GM18499 (cell line): ENCODE measurements around the gene CBFA2T3.

ENCODE experiments used
- ATAC-seq: cut with Tn5 transposase; IDR thresholded peaks from one replicate; pipeline ENCODE4 v1.9.1; 2021; ENCODE audit warnings: moderate number of reproducible peaks; ENCODE audit not compliant: insufficient read depth, unreplicated experiment

The CBFA2T3 gene

DNA sequence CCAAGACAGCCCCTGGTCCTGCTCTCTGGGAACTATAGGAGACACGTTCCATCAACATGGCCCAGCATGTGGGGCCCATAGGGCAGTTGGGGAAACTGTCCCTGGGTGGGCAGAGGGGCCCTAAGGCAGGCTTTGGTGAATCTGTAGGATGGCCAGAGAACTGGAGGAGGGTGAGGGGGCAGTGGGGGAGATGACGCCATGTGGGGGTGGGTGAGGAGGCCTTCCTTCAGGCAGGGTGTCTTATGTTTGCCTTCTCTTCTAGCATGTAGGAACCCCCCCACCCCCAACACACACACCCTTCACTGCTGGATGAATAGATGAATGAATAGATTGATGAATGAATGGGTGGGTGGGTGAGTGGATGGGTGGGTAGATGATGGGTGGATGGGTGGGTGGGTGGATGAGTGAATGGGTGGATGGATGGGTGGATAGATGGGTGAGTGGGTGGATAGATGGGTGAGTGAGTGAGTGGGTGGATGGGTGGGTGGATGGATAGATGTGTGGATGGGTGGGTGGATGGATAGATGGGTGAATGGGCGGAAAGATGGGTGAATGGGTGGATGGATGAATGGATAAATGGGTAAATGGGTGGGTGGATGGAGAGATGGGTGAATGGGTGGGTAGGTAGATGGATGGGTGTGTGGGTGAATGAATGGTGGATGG, 2.5 kb upstream of the CBFA2T3 start:
- ATAC-seq = no peak

GRCh38 chr16:88978608-88979346, 1.8 kb upstream of the CBFA2T3 start:
- no peak for ATAC-seq

DNA sequence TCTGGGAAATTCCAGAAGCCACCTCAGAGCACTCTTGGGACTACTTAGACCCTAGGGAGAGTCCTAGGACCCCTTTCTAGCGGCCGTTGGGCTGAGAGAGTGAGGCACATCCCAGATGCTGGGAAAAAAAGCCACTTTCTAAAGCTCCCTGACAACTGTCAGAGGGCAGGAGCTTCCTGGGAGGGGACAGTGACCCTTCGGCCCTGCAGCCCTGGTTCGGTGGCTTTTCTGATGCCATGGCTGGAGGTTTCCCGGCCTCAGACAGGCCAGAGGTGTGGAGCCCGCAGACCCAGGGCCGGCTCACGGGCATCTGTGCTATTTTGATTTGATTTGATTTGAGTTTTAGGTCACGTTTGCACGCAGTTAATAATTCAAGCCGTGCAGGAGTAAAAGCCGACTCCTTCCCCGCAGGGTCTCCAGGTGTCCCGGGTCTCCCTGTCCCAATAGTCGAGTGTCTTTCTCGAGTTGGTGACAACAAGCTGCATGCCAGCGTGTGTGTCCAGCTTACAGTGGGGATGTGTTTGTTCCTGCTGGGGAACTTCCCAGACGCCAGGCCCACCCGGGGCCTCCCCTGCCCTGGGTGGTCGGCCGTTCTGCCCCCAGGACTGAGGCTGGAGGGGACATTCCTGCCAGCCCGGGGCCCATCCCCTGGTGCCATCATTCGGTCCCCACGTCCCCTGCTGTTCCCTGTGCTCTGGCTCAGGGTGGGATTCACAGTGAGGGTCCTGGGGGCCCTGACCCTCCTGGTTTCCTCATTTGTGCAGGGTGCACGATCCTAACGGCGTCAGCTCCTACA, 1.0 kb upstream of the CBFA2T3 start:
- no peak for ATAC-seq

DNA sequence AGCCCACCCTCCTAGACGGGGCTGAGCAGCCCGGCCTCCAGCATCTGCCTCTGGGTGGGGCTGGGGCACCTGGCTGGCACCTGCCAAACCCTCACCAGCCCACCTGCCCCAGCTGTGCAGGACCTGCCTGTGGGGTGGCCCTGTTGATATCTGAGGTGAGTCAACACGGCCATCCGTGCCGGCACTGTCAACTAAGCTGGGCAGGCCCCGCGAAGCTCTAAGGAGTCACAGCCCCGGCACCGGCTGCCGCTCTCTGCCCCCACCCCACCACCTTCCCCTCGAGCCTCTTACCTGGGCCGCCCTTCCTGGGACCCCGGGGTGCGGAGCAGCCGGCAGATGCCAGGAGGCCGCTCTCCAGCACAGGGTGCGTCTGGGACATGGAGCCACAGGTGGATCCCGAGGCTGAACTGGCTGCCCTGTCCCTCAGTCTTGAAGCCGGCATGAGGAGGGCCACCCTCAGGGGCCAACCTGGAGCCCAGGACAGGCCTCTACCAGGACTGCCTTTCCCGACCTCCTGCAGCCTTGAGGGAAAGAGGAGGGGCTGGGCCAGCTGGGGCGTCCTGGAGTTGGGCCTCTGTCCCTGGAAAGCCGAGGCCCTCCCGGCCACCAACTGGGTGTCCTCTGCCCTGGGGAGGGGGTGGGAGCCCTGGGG, 515 bp downstream of the CBFA2T3 start:
- ATAC-seq = no peak

DNA sequence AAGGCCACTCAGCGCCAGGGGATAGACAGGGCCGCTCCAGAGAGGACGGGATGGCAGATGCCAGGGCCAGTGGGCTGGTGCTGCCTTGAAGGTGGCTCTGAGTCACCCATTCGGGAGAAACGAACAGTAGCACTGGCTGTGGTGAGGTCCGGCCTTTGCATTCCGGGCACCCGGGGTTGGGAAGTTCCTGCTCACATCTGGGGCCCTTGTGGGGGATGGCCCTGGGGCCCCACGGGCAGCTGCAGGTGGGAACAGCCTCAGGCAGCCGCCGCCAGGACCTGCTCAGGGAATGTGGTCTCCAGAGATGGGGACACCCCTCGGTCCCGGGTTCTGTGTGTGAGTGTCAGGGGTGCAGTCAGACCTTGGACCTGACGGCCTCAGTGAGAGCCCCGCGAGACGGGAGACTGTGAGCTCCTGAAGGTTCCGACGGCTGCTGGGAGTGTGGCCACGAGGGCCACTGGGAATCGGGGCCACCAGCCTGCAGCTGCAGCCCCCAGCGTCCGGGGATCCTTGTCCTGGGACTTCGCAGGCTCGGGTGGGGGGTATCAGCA, 1.4 kb downstream of the CBFA2T3 start:
- ATAC-seq = no peak

DNA sequence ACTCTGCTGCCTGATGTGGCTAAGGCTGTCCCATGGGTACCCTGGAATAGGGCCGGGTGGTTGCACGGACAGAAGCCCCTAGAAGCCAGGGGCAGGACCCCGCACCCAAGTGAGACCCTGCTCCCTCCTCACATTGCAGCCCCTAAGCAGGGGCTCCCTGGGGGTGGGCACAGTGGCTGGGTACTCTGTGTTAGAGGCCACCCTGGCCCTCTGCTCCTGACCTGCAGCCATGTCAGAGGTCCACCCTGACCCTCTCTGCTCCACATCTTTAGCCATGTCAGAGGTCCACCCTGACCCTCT, 2.1 kb downstream of the CBFA2T3 start:
- ATAC-seq = no peak

- ATAC-seq = no peak
These were observed 2.7 kb downstream of the CBFA2T3 start for GRCh38 chr16:88974080-88974915.

DNA sequence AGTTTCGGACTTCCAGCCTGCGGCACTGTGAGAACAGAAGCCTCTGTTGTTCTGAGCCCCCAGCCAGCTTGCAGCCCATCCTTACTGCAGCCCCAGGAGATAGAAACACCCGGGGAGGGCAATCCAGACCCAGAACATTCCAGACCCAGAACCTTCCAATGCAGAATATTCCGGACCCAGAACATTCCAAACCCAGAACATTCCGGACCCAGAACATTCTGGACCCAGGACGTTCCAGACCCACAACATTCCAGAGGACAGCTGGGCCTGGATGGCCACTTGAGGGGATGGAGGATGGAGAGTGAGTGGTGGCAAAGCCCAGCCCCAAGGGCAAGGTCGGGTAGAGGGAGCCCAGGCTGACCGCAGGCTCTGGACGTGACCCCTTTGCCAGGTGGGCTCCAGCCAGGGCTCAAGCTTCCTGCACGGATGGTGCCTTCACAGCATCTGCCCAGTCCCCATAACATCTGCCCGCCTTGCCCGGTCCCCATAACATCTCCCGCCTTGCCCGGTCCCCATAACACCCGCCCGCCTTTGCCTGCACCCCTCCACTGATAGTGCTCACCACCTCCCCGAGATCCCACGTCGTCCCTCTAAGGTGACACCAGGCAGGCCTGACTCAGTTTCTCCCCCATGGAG, 3.5 kb downstream of the CBFA2T3 start:
- no peak for ATAC-seq

GRCh38 chr16:88973007-88973410, 4.0 kb downstream of the CBFA2T3 start:
- no peak for ATAC-seq

DNA sequence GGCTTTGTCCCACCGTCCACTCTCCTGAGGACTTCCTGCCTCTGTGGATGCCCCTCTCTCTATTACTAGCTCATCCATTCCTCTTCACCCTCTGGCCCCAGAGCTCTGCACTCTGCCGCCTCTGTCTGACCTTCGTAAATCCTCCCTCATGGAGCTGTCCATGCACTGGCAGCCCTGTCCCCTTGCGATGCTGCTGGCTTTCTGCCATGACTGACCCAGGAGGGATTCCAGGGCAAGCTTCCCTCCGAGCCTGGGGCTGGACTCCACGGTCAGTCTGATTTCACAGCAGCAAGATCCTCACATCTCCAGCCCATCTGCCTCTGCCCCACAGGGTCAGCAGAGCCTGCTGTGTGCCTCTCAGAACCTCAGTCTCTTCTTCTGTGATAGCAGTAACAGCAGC, 4.7 kb downstream of the CBFA2T3 start:
- no peak for ATAC-seq

GRCh38 chr16:88971371-88972097, 5.5 kb downstream of the CBFA2T3 start:
- no peak for ATAC-seq

- ATAC-seq = no peak
These were observed 6.4 kb downstream of the CBFA2T3 start for GRCh38 chr16:88970539-88971065.

DNA sequence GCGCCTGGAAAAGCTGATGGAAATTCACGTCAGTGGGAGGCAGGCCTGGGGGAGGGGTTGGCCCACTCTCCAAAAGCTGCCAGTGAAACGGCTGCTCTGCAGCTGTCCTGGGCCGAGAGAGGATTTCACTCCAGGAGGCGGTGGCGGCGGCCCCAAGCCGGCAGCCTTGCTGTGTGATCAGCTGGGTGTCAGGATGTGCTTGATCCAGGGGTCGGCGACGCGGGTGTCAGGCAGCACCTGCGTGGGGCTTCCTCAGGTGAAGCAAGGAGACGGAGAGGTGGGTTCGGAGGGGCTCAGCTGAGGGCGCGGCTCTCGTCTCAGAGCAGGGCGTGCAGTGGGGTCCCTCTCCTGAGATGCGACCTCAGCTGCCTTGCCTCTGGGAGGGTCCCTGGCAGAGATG, 7.0 kb downstream of the CBFA2T3 start:
- no peak for ATAC-seq

DNA sequence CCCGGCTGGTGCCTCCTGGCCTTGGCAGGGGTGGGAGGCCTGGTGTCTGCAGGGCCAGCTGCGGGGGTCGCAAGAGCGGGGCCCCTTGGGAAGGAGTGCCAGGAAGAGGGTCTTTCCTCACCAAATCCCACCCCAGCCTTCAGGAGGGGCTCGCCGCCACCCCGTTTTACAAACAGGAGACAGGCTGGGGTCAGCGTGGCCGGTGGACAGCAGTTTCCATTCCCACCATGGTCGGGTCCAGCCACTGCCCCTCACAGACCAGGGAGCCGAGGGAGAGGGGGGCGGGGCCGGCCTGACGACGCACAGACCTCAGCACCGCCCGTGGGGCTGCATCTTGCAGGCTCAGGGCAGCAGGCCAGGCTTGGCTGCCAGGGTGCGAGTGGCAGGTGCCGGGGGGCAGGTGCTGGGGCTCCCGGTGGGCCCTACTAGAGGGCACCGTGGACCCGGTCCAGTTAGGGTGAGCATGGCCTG, 7.6 kb downstream of the CBFA2T3 start:
- no peak for ATAC-seq

GRCh38 chr16:88968589-88969280, 8.3 kb downstream of the CBFA2T3 start:
- no peak for ATAC-seq

DNA sequence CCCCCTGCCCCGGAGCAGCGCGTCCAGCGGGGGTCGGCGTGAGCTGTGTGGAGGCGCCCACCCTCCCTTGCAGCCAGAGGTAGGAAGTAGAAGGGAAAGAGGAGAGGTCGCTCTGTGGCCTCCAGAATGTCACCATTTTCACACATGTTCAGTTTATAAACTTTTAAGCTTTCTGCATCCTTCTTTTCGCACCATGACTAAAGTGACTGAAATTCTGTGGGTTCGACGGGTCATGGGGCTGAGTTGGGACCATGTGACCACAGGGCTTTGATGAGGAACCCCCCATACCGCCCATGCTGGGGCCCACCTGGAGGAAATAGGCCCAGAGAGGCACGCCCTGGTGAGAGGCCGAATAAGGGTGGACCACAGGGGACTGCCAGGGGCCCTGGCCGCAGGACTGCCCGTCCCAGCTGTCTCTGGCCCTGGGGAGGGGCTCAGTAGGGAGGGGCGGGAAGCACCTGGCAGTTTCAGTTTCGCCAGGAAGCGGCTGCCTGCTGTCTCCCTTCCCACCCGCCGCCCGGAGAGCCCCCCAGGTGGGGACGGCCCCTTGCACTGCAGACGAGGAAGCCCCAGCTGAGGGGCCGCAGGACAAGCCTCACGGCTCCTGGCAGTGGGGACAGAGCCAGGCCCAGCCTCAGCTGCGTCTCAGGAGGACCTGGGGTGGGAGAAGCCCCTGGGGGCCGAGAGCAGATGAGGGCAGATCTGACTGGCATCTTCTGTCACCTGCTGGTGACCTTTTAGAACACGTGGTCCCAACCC, 9.0 kb downstream of the CBFA2T3 start:
- ATAC-seq = no peak
